ENCODE measurements around the gene SLC25A45.

- TF ChIP-seq CTCF (conservative IDR thresholded peaks at IDR 0.05) (no peak), ZFX (IDR thresholded peaks at IDR 0.05) (no peak)
Observed at GRCh38 chr11:65411681-65412070, 29.2 kb upstream of the SLC25A45 start.

Data from C4-2B (cell line).